Peyer's patch (tissue), 4 donors: ENCODE data around the gene TOR1AIP1. TPM values are rescaled to one million over a fixed set of nuclear protein-coding genes. Genes with fewer than 3 reads are reported as not detected.

Source experiments
- DNase-seq, 3 donors: peaks; one replicate each; pipeline ENCODE4 v3.0.0-alpha.2; 2017 to 2019
- H3K27ac ChIP-seq, 4 donors: fragments of 200-600 bp; sonication (generic); one replicate each; pipeline ENCODE4 v1.5.1; 2016 to 2019
- H3K27me3 ChIP-seq, 2 donors: fragments of 200-600 bp; sonication (generic); one replicate each; pipeline ENCODE4 v1.5.1; 2019
- H3K36me3 ChIP-seq, 3 donors: fragments of 200-600 bp; sonication (generic); one replicate each; pipeline ENCODE4 v1.5.1; 2016 to 2019
- H3K4me1 ChIP-seq, 4 donors: fragments of 200-600 bp; sonication (generic); one replicate each; pipeline ENCODE4 v1.5.1; 2016 to 2019
- H3K4me3 ChIP-seq, 4 donors: fragments of 200-600 bp; sonication (generic); 1 replicate in 3 of 4; 2 replicates in 1 of 4; pipeline ENCODE4 v1.5.1; 2016 to 2019; ENCODE audit warnings: mild to moderate bottlenecking in 1 of 4
- H3K9me3 ChIP-seq, 4 donors: fragments of 200-600 bp; sonication (generic); one replicate each; pipeline ENCODE4 v1.5.1; 2016 to 2019; ENCODE audit warnings: mild to moderate bottlenecking in 1 of 4
- CTCF ChIP-seq, 6 experiments: fragments of 450-650 bp in 4 of 6; fragments of 200-600 bp in 2 of 6; sonication (generic) in 1 of 6; IDR thresholded peaks; one replicate each; pipeline ENCODE4 v1.5.1; 2017 to 2019; ENCODE audit warnings: antibody characterized with exemption in 6 of 6, mild to moderate bottlenecking in 3 of 6, moderate library complexity in 1 of 6
- POLR2A ChIP-seq, 2 donors: fragments of 450-650 bp; IDR thresholded peaks; one replicate each; pipeline ENCODE4 v1.5.1; 2017; ENCODE audit warnings: antibody characterized with exemption in 2 of 2, mild to moderate bottlenecking in 2 of 2, moderate library complexity in 2 of 2
- total RNA-seq, 4 donors: library from RNA; depleted of rRNA; stranded (reverse); fragments of >200 nt; gene quantifications; one replicate each; pipeline ENCODE4 v1.1.0, GENCODE V29; 2016

The TOR1AIP1 gene
- total RNA-seq, 4 donors from 2014 or later, result 24.7 to 41.3 (median 30.0) TPM

- Histone ChIP-seq H3K9me3 (no peaks in the 10 kb centered on the region), H3K27me3 (no peaks in the 10 kb centered on the region), H3K36me3 (peaks cover 0 to 53% (median 0%) of the 10 kb centered on the region in 3 donors), H3K27ac (no peak overlapping the region), H3K4me1 (no peaks in the 10 kb centered on the region), H3K4me3 (no peak overlapping the region)
- DNase-seq, result no peak
- TF ChIP-seq CTCF (IDR thresholded peaks at IDR 0.05) (no peak), POLR2A (IDR thresholded peaks at IDR 0.05) (no peak)
Observed at GRCh38 chr1:179856296-179856695, 25.8 kb upstream of the TOR1AIP1 start.

- no peak for DNase-seq
- TF ChIP-seq POLR2A (IDR thresholded peaks at IDR 0.05) (no peak), CTCF (IDR thresholded peaks at IDR 0.05) (no peak)
Observed at GRCh38 chr1:179857009-179857408, 25.1 kb upstream of the TOR1AIP1 start.

GRCh38 chr1:179860652-179861051, 21.4 kb upstream of the TOR1AIP1 start:
- Histone ChIP-seq H3K4me1 (no peaks in the 10 kb centered on the region), H3K36me3 (peaks cover 0 to 75% (median 0%) of the 10 kb centered on the region in 3 donors), H3K9me3 (no peaks in the 10 kb centered on the region), H3K27me3 (no peaks in the 10 kb centered on the region), H3K4me3 (no peak overlapping the region), H3K27ac (no peak overlapping the region)
- no peak for TF ChIP-seq CTCF (IDR thresholded peaks at IDR 0.05)
- TF ChIP-seq POLR2A (IDR thresholded peaks at IDR 0.05), result no peak
- no peak for DNase-seq

More at GRCh38 chr1:179857009-179857408, 25.1 kb upstream of the TOR1AIP1 start:
- peaks cover 0 to 53% (median 0%) of the 10 kb centered on the region in 3 donors for H3K36me3 ChIP-seq
- H3K9me3 ChIP-seq, result no peaks in the 10 kb centered on the region
- no peak overlapping the region for H3K27ac ChIP-seq
- no peaks in the 10 kb centered on the region for H3K27me3 ChIP-seq
- H3K4me3 ChIP-seq, result no peak overlapping the region
- H3K4me1 ChIP-seq, result no peaks in the 10 kb centered on the region

GRCh38 chr1:179865377-179865776, 16.7 kb upstream of the TOR1AIP1 start:
- Histone ChIP-seq H3K36me3 (peaks cover 0 to 85% (median 0%) of the 10 kb centered on the region in 3 donors), H3K27me3 (no peaks in the 10 kb centered on the region), H3K9me3 (no peaks in the 10 kb centered on the region), H3K4me1 (no peaks in the 10 kb centered on the region), H3K27ac (no peak overlapping the region), H3K4me3 (no peak overlapping the region)
- TF ChIP-seq POLR2A (IDR thresholded peaks at IDR 0.05), result no peak
- TF ChIP-seq CTCF (IDR thresholded peaks at IDR 0.05), result no peak
- DNase-seq, result no peak

- Histone ChIP-seq H3K27ac (no peak overlapping the region), H3K27me3 (no peaks in the 10 kb centered on the region), H3K4me3 (no peak overlapping the region), H3K4me1 (no peaks in the 10 kb centered on the region), H3K9me3 (no peaks in the 10 kb centered on the region), H3K36me3 (peaks cover 0 to 73% (median 0%) of the 10 kb centered on the region in 3 donors)
- TF ChIP-seq POLR2A (IDR thresholded peaks at IDR 0.05) (no peak), CTCF (IDR thresholded peaks at IDR 0.05) (no peak)
- no peak for DNase-seq
Observed at GRCh38 chr1:179866616-179867015, 15.5 kb upstream of the TOR1AIP1 start.
